ENCODE results near the gene VEZF1. TPM values are rescaled to one million over a fixed set of nuclear protein-coding genes. Genes with fewer than 3 reads are reported as not detected.

VEZF1 gene, protein sequence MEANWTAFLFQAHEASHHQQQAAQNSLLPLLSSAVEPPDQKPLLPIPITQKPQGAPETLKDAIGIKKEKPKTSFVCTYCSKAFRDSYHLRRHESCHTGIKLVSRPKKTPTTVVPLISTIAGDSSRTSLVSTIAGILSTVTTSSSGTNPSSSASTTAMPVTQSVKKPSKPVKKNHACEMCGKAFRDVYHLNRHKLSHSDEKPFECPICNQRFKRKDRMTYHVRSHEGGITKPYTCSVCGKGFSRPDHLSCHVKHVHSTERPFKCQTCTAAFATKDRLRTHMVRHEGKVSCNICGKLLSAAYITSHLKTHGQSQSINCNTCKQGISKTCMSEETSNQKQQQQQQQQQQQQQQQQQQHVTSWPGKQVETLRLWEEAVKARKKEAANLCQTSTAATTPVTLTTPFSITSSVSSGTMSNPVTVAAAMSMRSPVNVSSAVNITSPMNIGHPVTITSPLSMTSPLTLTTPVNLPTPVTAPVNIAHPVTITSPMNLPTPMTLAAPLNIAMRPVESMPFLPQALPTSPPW
- total RNA-seq (2014; rRNA removed; shearing (Covaris generic)) (67.7 and 74.6 TPM in 2 replicates), polyA plus RNA-seq (2016; fragmentation: Nextera tagmentation; extraction: Ambion mirVana) (34.8 and 36.0 TPM in 2 replicates)
- long read RNA-seq, transcript VEZF1-202 (6 exons, 2,321 nt) = major isoform, 11 of 15 reads
- long read RNA-seq, partial matches to known transcripts = 3 of 15 reads
- long read RNA-seq, other reads (novel, unspliced or antisense) = 1 of 15 reads

DNA sequence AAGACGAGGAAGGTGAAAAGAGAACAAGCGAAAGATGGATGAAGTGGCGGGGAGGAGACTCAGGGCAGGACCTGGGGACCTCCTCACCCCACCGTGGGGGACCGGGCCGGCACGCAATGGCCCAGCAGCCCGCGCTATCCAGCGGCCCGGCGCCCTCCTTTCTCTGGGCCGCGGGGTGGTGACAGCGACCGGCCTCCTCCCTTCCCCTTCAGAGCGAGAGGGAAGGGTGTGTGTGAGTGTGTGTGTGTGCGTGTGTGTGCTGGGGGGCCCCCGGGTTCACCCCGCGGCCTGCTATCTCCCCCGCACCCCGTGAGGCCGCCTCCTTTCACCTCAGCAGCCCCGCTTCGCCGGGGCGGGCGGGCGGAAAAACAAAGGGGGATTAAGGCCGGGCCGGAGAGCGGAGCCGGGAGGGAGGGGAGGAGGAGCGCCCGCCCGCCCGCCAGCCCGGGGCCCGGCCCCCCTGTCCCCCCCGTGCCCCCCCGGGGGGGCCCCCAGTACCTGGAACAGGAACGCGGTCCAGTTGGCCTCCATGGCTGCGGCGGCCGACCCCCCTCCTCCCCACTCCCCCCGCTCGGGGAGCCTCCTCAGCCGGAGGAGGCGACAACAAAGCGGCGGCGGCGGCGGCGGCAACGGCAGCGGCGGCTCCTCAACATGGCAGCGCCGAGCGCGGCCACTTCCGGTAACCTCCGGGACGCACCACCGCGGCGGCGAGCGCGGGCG is at the start of gene VEZF1:
VEZF1 (minus strand) TSS at position 674 of the 720 bp plus-strand sequence; CDS start at position 531, 143 bp downstream.
- Mint-ChIP-seq H3K4me1 (peaks cover 64% of the 10 kb centered on the region), H3K27ac (peak within 1 kb of the TSS; percentile 84), H3K27me3 (ENCODE audit: insufficient read depth, low read depth, poor library complexity) (peaks cover 14% of the 10 kb centered on the region), H3K4me3 (peak within 1 kb of the TSS; percentile 91), H3K36me3 (ENCODE audit: low read depth) (peaks cover 9% of the 10 kb centered on the region; the same call in 2 of the 3 replicates), H3K9me3 (no peaks in the 10 kb centered on the region; the same call in 2 of the 3 replicates)
- Histone ChIP-seq H3K4me3 (peak within 1 kb of the TSS; percentile 75), H4K20me1 (replicated peaks; ENCODE audit: insufficient read depth) (peaks cover 14% of the 10 kb centered on the region), H3F3A (replicated peaks; ENCODE audit: low read depth) (peaks cover 6% of the 10 kb centered on the region), H3K79me2 (replicated peaks; ENCODE audit: insufficient read depth) (peaks cover 46% of the 10 kb centered on the region), H2AFZ (no peak within 1 kb of the TSS), H3K9me2 (ENCODE audit: insufficient read depth) (no peaks in the 10 kb centered on the region), H3K36me3 (ENCODE audit: insufficient read depth) (no peaks in the 10 kb centered on the region), H3K4me1 (ENCODE audit: insufficient read depth) (peaks cover 18% of the 10 kb centered on the region), H3K4me2 (peak within 1 kb of the TSS; percentile 89), H3K27ac (ENCODE audit: low read depth) (peak within 1 kb of the TSS; percentile 74), H3K27me3 (ENCODE audit: insufficient read depth) (no peaks in the 10 kb centered on the region)
- DNase-seq (ENCODE audit: low spot score) (peak; percentile 82), ATAC-seq (peak; percentile 66)
- TF ChIP-seq, protein P1, sequence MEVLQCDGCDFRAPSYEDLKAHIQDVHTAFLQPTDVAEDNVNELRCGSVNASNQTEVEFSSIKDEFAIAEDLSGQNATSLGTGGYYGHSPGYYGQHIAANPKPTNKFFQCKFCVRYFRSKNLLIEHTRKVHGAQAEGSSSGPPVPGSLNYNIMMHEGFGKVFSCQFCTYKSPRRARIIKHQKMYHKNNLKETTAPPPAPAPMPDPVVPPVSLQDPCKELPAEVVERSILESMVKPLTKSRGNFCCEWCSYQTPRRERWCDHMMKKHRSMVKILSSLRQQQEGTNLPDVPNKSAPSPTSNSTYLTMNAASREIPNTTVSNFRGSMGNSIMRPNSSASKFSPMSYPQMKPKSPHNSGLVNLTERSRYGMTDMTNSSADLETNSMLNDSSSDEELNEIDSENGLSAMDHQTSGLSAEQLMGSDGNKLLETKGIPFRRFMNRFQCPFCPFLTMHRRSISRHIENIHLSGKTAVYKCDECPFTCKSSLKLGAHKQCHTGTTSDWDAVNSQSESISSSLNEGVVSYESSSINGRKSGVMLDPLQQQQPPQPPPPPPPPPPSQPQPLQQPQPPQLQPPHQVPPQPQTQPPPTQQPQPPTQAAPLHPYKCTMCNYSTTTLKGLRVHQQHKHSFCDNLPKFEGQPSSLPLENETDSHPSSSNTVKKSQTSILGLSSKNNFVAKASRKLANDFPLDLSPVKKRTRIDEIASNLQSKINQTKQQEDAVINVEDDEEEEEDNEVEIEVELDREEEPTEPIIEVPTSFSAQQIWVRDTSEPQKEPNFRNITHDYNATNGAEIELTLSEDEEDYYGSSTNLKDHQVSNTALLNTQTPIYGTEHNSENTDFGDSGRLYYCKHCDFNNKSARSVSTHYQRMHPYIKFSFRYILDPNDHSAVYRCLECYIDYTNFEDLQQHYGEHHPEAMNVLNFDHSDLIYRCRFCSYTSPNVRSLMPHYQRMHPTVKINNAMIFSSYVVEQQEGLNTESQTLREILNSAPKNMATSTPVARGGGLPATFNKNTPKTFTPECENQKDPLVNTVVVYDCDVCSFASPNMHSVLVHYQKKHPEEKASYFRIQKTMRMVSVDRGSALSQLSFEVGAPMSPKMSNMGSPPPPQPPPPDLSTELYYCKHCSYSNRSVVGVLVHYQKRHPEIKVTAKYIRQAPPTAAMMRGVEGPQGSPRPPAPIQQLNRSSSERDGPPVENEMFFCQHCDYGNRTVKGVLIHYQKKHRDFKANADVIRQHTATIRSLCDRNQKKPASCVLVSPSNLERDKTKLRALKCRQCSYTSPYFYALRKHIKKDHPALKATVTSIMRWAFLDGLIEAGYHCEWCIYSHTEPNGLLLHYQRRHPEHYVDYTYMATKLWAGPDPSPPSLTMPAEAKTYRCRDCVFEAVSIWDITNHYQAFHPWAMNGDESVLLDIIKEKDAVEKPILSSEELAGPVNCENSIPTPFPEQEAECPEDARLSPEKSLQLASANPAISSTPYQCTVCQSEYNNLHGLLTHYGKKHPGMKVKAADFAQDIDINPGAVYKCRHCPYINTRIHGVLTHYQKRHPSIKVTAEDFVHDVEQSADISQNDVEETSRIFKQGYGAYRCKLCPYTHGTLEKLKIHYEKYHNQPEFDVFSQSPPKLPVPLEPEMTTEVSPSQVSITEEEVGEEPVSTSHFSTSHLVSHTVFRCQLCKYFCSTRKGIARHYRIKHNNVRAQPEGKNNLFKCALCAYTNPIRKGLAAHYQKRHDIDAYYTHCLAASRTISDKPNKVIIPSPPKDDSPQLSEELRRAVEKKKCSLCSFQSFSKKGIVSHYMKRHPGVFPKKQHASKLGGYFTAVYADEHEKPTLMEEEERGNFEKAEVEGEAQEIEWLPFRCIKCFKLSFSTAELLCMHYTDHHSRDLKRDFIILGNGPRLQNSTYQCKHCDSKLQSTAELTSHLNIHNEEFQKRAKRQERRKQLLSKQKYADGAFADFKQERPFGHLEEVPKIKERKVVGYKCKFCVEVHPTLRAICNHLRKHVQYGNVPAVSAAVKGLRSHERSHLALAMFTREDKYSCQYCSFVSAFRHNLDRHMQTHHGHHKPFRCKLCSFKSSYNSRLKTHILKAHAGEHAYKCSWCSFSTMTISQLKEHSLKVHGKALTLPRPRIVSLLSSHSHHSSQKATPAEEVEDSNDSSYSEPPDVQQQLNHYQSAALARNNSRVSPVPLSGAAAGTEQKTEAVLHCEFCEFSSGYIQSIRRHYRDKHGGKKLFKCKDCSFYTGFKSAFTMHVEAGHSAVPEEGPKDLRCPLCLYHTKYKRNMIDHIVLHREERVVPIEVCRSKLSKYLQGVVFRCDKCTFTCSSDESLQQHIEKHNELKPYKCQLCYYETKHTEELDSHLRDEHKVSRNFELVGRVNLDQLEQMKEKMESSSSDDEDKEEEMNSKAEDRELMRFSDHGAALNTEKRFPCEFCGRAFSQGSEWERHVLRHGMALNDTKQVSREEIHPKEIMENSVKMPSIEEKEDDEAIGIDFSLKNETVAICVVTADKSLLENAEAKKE (CRISPR knock-in tag; IDR thresholded peaks at IDR 0.05) = no peak
- TF ChIP-seq EZH2 (IDR thresholded peaks at IDR 0.05; ENCODE audit: low read depth, unreplicated experiment) (no peak), JUNB (IDR thresholded peaks at IDR 0.05; ENCODE audit: unreplicated experiment) (no peak), EZH2phosphoT487 (IDR thresholded peaks at IDR 0.05; ENCODE audit: unreplicated experiment) (no peak), ZNF331 (CRISPR knock-in tag; IDR thresholded peaks at IDR 0.05; ENCODE audit: low read depth) (no peak), ZNF114 (CRISPR knock-in tag; IDR thresholded peaks at IDR 0.05) (no peak), NANOG (IDR thresholded peaks at IDR 0.05; ENCODE audit: borderline replicate concordance) (no peak), CREB1 (CRISPR knock-in tag; IDR thresholded peaks at IDR 0.05; ENCODE audit: low read depth) (no peak)
- TF ChIP-seq, protein P2, sequence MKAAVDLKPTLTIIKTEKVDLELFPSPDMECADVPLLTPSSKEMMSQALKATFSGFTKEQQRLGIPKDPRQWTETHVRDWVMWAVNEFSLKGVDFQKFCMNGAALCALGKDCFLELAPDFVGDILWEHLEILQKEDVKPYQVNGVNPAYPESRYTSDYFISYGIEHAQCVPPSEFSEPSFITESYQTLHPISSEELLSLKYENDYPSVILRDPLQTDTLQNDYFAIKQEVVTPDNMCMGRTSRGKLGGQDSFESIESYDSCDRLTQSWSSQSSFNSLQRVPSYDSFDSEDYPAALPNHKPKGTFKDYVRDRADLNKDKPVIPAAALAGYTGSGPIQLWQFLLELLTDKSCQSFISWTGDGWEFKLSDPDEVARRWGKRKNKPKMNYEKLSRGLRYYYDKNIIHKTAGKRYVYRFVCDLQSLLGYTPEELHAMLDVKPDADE (IDR thresholded peaks at IDR 0.05) = no peak
- TF ChIP-seq, protein P3, sequence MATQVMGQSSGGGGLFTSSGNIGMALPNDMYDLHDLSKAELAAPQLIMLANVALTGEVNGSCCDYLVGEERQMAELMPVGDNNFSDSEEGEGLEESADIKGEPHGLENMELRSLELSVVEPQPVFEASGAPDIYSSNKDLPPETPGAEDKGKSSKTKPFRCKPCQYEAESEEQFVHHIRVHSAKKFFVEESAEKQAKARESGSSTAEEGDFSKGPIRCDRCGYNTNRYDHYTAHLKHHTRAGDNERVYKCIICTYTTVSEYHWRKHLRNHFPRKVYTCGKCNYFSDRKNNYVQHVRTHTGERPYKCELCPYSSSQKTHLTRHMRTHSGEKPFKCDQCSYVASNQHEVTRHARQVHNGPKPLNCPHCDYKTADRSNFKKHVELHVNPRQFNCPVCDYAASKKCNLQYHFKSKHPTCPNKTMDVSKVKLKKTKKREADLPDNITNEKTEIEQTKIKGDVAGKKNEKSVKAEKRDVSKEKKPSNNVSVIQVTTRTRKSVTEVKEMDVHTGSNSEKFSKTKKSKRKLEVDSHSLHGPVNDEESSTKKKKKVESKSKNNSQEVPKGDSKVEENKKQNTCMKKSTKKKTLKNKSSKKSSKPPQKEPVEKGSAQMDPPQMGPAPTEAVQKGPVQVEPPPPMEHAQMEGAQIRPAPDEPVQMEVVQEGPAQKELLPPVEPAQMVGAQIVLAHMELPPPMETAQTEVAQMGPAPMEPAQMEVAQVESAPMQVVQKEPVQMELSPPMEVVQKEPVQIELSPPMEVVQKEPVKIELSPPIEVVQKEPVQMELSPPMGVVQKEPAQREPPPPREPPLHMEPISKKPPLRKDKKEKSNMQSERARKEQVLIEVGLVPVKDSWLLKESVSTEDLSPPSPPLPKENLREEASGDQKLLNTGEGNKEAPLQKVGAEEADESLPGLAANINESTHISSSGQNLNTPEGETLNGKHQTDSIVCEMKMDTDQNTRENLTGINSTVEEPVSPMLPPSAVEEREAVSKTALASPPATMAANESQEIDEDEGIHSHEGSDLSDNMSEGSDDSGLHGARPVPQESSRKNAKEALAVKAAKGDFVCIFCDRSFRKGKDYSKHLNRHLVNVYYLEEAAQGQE (IDR thresholded peaks at IDR 0.05; ENCODE audit: unreplicated experiment) = no peak
- TF ChIP-seq, protein P4, sequence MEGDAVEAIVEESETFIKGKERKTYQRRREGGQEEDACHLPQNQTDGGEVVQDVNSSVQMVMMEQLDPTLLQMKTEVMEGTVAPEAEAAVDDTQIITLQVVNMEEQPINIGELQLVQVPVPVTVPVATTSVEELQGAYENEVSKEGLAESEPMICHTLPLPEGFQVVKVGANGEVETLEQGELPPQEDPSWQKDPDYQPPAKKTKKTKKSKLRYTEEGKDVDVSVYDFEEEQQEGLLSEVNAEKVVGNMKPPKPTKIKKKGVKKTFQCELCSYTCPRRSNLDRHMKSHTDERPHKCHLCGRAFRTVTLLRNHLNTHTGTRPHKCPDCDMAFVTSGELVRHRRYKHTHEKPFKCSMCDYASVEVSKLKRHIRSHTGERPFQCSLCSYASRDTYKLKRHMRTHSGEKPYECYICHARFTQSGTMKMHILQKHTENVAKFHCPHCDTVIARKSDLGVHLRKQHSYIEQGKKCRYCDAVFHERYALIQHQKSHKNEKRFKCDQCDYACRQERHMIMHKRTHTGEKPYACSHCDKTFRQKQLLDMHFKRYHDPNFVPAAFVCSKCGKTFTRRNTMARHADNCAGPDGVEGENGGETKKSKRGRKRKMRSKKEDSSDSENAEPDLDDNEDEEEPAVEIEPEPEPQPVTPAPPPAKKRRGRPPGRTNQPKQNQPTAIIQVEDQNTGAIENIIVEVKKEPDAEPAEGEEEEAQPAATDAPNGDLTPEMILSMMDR (conservative IDR thresholded peaks at IDR 0.05; ENCODE audit: low read depth in 2 of 2) = no peak

Measured in GM23338 (cell line).